Nephron (organoid): Measurements from ENCODE around the gene HOXB9.
A peak's percentile ranks its signal among the peaks of the same experiment; 100 is the strongest.

Source experiments
- H3K27ac Mint-ChIP-seq, 3 experiments: 2 replicates each; pipeline ENCODE4 v1.8.0; 2020; ENCODE audit warnings: mixed read lengths in 3 of 3, mild to moderate bottlenecking in 2 of 3, moderate library complexity in 1 of 3
- H3K27me3 Mint-ChIP-seq: 2 replicates; pipeline ENCODE4 v1.8.0; 2021; ENCODE audit warnings: low read depth, mild to moderate bottlenecking, moderate library complexity, mixed read lengths
- H3K36me3 Mint-ChIP-seq: 2 replicates; pipeline ENCODE4 v1.8.0; 2020; ENCODE audit warnings: low read depth, mixed read lengths
- H3K4me1 Mint-ChIP-seq: 2 replicates; pipeline ENCODE4 v1.8.0; 2020; ENCODE audit warnings: mixed read lengths
- H3K4me3 Mint-ChIP-seq, 3 experiments: 2 replicates each; pipeline ENCODE4 v1.8.0; 2020; ENCODE audit warnings: mild to moderate bottlenecking in 3 of 3, mixed read lengths in 3 of 3, moderate library complexity in 2 of 3
- H3K9me3 Mint-ChIP-seq: 2 replicates; pipeline ENCODE4 v1.8.0; 2020; ENCODE audit warnings: mixed read lengths
- TF ChIP-seq, protein P1 (sequence below), 3 experiments: fragments of 200-600 bp; sonication (generic); IDR thresholded peaks; one replicate each; pipeline ENCODE4 v1.5.0; 2021; ENCODE audit warnings: antibody characterized with exemption in 3 of 3; ENCODE audit not compliant: unreplicated experiment in 3 of 3

HOXB9 gene

DNA sequence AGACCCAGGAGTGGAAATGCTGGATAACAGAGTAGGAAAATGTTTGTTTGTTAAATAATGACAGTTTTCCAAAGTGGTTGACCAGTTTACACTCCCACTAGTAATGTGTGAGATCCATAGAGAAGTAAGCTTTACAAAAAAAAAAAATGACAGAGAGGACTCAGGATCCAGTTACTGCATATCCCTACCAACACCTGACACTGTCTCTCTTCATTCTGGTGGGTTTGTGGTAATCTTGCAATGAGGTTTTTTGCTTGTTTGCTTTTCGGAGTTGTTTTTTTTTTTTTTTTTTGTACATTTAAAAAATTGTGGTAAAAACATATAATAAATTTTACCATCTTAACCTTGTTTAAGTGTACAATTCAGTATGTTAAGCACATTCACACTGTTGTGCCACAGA, 23.6 kb upstream of the HOXB9 start:
- TF ChIP-seq, protein P1, sequence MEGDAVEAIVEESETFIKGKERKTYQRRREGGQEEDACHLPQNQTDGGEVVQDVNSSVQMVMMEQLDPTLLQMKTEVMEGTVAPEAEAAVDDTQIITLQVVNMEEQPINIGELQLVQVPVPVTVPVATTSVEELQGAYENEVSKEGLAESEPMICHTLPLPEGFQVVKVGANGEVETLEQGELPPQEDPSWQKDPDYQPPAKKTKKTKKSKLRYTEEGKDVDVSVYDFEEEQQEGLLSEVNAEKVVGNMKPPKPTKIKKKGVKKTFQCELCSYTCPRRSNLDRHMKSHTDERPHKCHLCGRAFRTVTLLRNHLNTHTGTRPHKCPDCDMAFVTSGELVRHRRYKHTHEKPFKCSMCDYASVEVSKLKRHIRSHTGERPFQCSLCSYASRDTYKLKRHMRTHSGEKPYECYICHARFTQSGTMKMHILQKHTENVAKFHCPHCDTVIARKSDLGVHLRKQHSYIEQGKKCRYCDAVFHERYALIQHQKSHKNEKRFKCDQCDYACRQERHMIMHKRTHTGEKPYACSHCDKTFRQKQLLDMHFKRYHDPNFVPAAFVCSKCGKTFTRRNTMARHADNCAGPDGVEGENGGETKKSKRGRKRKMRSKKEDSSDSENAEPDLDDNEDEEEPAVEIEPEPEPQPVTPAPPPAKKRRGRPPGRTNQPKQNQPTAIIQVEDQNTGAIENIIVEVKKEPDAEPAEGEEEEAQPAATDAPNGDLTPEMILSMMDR (IDR thresholded peaks at IDR 0.05; ENCODE audit: unreplicated experiment in 3 of 3), result no peak
- Mint-ChIP-seq H3K27ac (no peak overlapping the region), H3K27me3 (peaks cover 50% of the 10 kb centered on the region), H3K9me3 (no peaks in the 10 kb centered on the region), H3K4me1 (peaks cover 10% of the 10 kb centered on the region), H3K4me3 (no peak overlapping the region), H3K36me3 (no peaks in the 10 kb centered on the region)

DNA sequence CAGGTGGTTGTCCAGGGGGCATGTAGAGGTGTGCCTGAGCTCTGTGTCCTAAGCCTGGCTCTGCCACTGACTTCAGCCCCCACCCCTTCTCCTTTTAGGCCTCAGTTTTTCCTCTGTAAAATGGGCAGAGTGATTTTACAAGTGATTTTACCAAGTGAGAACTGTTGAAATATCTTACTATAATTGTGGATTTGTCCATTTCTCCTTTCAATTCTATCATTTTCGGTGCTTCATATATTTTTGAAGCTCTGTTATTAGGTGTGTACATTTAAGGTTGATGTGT, 21.7 kb upstream of the HOXB9 start:
- peak overlapping the region; percentile 75 to 84 (median 82) for H3K4me3 Mint-ChIP-seq
- peaks cover 68% of the 10 kb centered on the region for H3K27me3 Mint-ChIP-seq
- H3K36me3 Mint-ChIP-seq, result no peaks in the 10 kb centered on the region
- H3K27ac Mint-ChIP-seq, result peak overlapping the region in 1 of 3 experiments; percentile 78
- TF ChIP-seq, protein P1 (IDR thresholded peaks at IDR 0.05; ENCODE audit: unreplicated experiment in 3 of 3), result no peak
- peaks cover 22% of the 10 kb centered on the region for H3K4me1 Mint-ChIP-seq
- H3K9me3 Mint-ChIP-seq, result no peaks in the 10 kb centered on the region

DNA sequence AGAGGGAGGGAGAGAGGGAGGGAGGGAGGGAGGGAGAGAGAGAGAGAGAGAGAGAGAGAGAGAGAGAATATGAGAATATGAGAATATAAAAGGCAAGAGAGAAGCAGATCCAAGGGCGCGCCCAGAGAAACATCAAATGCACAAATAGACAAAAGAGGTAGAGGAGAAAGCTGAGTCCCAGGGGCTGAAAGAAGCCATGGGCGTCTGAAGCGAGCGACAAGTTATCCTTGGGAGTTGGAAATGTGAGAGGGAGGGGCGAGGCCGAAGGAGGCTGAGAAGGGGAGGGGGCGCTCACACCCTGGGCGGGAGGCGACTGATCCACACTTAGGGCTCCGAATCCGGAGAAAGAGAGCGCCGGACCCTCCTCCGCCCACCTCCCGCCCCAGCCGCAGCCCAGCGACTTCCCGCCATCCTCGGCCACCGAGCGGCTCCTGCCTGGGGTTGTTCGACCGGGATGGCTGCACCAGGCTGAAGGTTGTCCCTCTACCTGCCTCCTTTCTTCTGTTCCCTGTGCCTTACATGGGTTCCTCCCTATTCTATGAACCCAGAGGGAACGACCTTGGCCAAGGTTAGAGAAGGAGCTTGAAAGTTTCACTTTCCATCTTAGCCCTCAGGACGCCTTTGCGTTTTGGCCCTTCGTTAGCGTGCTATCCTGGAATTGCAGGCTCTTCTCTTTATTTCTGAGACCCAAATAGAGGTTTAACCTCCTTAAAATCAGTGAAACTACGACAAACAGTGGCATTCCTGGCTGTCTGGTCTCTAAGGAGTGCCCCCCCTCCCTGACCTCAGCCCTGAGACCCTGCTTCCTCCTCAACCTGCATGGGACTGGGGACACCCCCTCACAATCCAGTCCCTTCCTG, 21.2 kb upstream of the HOXB9 start:
- H3K4me3 Mint-ChIP-seq, result peak overlapping the region; percentile 75 to 88 (median 84)
- TF ChIP-seq, protein P1 (IDR thresholded peaks at IDR 0.05; ENCODE audit: unreplicated experiment in 3 of 3), result no peak
- H3K27ac Mint-ChIP-seq, result peak overlapping the region in 2 of 3 experiments; percentile 45 to 78
- H3K27me3 Mint-ChIP-seq, result peaks cover 74% of the 10 kb centered on the region
- no peaks in the 10 kb centered on the region for H3K36me3 Mint-ChIP-seq
- H3K4me1 Mint-ChIP-seq, result peaks cover 22% of the 10 kb centered on the region
- H3K9me3 Mint-ChIP-seq, result no peaks in the 10 kb centered on the region

DNA sequence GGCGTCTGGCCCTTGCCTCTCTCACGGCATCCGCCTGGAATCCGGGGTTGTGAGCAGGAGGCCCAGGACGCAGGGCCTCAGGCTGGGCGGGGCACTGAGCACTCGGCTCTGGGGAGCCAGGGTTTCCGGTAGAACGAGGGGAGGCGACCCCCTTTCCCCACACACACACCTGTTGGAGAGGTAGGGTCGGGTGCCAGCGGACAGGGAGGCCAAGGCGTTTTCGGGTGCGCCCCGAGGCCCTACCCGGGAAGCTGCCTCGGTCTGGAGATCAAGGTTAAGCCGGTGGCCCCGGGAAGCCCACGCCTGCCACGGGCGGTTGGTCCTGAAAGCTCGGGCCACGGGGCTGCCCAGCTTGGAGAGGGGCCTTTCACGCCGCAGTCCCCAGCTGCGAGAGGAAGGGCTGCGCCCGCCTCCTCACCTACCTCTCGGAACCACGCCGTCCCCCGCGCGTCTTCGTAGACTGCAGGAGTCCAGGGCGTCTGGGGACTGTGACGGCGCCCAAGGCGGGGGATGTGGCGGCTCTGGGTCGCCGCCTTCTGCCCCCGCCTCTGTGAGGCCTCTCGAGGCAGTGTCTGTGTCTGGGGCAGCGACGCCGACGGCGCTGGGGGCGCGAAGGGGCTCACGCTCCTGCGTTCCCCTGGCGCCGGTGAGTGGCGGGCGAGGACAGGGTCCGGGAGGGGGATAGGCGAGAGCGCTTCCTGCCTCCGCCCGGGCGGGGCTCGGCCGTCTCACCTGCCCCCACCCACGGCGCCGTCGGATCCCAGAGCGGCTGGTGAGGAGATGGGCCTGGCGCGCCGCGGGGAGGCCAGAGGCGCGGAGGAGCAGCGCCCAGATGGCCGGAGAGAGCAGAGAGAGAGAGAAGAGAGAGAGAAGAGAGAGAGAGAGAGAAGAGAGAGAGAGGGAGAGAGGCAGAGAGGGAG, 20.3 kb upstream of the HOXB9 start:
- H3K9me3 Mint-ChIP-seq, result no peaks in the 10 kb centered on the region
- no peaks in the 10 kb centered on the region for H3K36me3 Mint-ChIP-seq
- H3K27me3 Mint-ChIP-seq, result peaks cover 81% of the 10 kb centered on the region
- peaks cover 22% of the 10 kb centered on the region for H3K4me1 Mint-ChIP-seq
- TF ChIP-seq, protein P1 (IDR thresholded peaks at IDR 0.05; ENCODE audit: unreplicated experiment in 3 of 3), result no peak
- H3K27ac Mint-ChIP-seq, result peak overlapping the region; percentile 42 to 60 (median 45)
- peak overlapping the region; percentile 75 to 88 (median 84) for H3K4me3 Mint-ChIP-seq

DNA sequence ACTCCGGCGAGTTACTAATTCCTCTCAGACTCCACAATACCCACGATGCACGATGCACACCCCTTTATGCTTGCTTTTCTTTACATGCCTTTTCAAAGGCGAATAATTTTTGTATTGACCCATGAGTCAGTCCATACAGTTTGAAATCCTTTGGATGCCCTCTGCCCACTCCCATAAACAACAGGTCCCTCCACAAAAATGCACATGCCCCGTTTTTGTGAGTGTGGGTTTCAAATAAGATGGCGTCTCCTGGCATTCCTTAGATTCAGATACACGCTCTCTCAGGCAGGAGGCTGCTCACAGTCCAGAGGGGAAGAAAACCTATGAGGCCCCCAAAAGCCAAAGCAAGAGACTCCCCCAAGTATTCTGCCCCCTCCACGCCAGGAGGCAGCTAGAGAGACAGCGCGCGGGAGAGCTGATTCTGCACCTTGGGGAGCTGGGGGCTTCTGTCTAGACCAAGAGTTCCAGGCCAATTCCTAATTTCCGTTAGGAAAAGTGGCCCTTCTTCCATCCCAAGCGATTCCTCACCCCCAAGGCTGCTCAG, 19.6 kb upstream of the HOXB9 start:
- peak overlapping the region; percentile 15 to 44 (median 42) for H3K27ac Mint-ChIP-seq
- TF ChIP-seq, protein P1 (IDR thresholded peaks at IDR 0.05; ENCODE audit: unreplicated experiment in 3 of 3), result no peak
- H3K4me1 Mint-ChIP-seq, result peaks cover 22% of the 10 kb centered on the region

More for the DNA sequence above, 19.6 kb upstream of the HOXB9 start:
- Mint-ChIP-seq H3K4me3 (peak overlapping the region; percentile 75 to 84 (median 82)), H3K9me3 (no peaks in the 10 kb centered on the region), H3K36me3 (no peaks in the 10 kb centered on the region), H3K27me3 (peaks cover 87% of the 10 kb centered on the region)
